ENCODE measurements around the gene METTL24.

- no peak for TF ChIP-seq CTCF (IDR thresholded peaks at IDR 0.05)
- no peak for TF ChIP-seq POLR2A (IDR thresholded peaks at IDR 0.05)
Measured at GRCh38 chr6:110366256-110366655, 8.1 kb upstream of the METTL24 start.
